Right forelimb (tissue), 1 donor: Measurements from ENCODE around the gene TMEM263.
A peak's percentile ranks its signal among the peaks of the same experiment; 100 is the strongest.
"Not testable (repeated sequence)": the region's sequence is repeated elsewhere in the genome, so short reads cannot be mapped to it uniquely, and the experiment has no call there.

Experiments used
- DNase-seq: peaks from one replicate; pipeline ENCODE4 v3.0.0-alpha.2; 2018

TMEM263 gene

DNA sequence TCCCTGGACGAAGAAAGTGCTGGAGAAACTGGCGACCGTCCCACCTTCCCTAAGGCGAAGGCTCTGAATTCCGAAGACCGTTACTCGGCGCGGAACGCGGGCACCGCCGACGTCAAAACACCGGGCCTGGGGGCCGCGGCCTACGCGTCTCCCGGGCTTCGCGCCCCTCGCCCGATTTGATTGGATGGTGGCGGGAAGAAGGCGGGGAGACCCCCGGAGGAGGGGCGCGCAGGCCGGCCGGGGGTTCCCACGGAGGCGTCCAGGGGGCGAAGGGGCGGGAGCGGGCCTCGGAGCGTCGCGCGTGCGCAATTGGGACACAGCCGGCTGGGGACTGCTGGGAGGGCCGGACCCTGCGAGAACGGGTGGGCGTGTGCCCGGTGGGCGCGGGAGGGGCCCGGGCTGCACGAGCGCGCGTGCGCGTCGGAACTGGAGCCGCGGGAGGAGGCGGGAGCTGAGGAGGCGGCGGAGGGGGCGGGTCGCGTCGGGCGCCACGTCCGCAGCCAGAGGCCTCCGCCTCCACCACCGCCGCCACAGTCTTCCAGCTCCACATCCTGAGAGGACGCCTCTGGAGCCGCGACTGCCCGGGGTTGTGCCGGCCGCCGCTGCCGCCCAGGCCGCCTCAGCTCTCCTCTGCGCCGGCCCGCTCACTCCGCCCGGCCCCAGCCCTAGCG, at the start of gene TMEM263:
Gene TMEM263 (plus strand): TSS at position 531 of the 671 bp plus-strand sequence. CDS start 11,210 bp downstream, outside the sequence.
- DNase-seq, result peak; percentile 99

DNA sequence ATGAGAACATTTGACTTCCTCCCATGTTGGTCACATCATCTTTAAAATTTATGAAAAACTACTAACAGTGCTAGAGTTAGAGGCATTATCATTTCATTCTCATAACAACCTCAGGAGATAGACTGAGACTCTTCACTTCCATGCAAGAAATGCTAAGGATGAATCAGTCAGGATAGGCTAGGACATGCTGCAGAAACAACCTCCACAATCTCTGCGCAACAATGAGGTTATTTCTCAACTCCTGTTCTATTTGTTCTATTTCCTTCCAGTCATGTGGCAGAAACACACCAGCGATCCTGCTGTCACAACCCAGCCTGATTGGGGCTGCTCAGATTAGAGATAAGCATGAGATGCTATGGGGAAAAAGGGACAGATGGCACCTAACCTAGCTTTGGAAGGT, 49.0 kb upstream of the TMEM263 start:
- no peak for DNase-seq

DNA sequence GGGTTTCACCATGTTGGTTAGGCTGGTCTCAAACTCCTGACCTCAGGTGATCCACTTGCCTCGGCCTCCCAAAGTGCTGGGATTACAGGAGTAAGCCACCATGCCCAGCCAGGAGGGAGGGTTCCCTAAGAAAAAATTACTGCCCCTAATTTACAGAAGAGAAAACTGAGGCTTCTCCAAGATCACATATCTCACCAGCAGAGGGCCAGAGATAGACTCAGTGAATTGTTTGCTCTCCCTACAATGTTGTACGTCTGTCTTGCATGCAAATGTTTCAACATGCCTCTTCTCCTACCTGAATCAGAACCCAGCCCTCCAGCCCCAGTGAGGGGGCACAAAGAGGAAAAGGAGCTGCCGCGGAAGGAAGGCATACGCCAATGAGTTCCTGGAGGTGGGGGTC, 48.3 kb upstream of the TMEM263 start:
- DNase-seq, result no peak

DNA sequence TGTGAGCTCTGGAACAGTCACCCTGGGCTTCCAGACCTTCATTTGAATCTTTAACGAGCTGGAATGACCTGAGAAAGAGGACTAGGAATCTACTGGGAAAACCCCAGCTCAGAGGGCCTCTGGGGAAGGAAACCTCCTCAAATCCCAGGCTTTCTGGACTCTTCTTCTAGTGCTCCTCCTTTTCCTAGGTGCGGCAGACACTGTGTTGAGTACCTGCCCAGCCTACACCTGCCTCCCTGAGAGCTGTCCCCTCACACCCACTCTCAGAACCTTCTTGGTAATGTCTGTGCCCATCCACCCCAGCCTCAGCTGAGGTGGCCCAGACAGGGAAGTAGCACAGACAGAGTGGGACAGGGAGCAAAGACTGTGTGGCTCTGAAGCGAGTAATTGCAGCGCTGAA, 47.9 kb upstream of the TMEM263 start:
- DNase-seq, result no peak

- no peak for DNase-seq
Measured at GRCh38 chr12:106908561-106908960, 47.1 kb upstream of the TMEM263 start.

- no peak for DNase-seq
Measured at GRCh38 chr12:106910202-106910601, 45.5 kb upstream of the TMEM263 start.

GRCh38 chr12:106911581-106911980, 44.1 kb upstream of the TMEM263 start:
- no peak for DNase-seq

- no peak for DNase-seq
Measured at GRCh38 chr12:106913456-106913855, 42.3 kb upstream of the TMEM263 start.

- DNase-seq, result no peak
Measured at GRCh38 chr12:106914796-106915634, 40.7 kb upstream of the TMEM263 start.

- DNase-seq, result no peak
Measured at GRCh38 chr12:106915635-106916026, 40.1 kb upstream of the TMEM263 start.

DNA sequence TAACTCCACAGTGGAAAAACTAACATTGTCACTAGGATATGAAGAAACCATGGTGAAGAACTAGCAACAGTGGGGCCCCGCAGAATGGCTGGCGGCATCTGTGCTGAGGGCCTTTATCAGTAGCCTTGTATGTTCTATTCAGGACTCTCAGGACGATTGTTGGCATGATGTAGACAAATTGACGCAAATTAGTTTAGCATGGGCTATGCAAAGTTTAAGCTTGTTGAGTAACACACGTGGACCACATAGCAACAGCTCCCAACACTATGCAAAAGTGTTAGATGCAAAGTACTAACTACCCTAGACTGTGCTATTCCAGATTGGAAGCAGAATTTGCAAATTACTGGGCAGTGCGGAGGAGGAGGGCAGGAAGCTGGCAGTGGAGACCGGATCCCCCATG, 38.2 kb upstream of the TMEM263 start:
- DNase-seq, result no peak

DNA sequence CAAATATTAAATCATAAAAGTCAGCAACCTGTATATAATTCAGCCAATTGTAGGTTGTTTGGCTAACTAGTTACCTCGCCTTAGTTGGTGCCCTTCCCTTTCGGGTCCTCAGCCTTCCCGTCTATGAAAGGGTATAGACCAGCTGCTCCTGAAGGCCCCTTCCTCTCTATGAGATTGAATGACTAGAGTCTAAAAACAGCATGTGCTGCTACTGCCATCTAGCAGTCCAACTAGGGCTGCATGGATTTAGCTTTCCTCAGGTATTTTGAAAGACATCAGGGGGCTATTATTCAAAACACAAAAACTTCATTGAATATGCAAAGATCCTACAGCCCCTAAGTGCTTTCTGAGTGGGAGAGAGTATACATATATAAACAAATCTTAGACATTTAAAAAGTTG, 37.0 kb upstream of the TMEM263 start:
- DNase-seq, result no peak

GRCh38 chr12:106919910-106920544, 35.7 kb upstream of the TMEM263 start:
- DNase-seq, result no peak

DNA sequence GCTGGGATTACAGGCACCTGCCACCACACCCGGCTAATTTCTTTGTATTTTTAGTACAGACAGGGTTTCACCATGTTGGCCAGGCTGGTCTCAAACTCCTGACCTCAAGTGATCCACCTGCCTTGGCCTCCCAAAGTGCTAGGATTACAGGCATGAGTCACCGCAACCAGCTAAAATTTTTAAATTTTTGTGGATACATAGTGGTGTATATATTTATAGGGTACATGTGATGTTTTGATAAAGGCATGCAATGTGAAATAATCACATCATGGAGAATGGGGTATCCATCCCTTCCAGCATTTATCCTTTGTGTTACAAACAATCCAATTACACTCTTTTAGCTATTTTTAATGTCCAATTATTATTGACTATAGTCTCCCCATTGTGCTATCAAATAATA, 33.7 kb upstream of the TMEM263 start:
- not testable (repeated sequence) for DNase-seq

DNA sequence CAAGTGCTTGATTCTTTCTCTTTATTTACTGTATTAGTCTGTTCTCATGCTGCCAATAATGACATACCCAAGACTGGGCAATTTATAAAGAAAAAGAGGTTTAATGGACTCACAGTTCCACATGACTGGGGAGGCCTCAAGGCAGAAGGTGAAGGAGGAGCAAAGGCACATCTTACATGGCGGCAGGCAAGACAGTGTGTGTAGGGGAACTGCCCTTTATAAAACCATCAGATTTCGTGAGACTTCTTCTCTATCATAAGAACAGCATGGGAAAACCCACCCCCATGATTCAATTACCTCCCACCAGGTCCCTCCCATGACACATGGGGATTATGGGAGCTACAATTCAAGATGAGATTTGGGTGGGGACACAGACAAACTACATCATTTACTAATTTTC, 32.1 kb upstream of the TMEM263 start:
- DNase-seq, result not testable (repeated sequence)

GRCh38 chr12:106924268-106924861, 31.3 kb upstream of the TMEM263 start:
- DNase-seq, result no peak

DNA sequence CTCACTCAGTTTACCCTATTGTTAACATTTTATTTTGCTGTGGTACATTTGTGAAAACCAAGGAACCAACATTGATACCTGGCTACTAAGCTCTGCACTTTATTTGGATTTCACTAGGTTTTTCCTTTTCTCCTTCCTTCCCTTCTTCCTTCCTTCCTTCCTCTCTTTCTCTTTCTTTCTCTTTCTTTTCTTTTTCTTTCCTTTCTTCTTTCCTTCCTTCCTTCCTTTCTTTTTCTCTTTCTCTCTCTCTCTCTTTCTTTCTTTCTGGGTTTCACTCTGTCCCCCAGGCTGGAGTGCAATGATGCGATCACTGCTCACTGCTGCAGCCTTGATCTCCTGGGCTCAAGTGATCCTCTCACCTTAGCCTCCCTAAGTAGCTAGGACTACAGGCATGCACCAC, 29.1 kb upstream of the TMEM263 start:
- DNase-seq, result no peak

DNA sequence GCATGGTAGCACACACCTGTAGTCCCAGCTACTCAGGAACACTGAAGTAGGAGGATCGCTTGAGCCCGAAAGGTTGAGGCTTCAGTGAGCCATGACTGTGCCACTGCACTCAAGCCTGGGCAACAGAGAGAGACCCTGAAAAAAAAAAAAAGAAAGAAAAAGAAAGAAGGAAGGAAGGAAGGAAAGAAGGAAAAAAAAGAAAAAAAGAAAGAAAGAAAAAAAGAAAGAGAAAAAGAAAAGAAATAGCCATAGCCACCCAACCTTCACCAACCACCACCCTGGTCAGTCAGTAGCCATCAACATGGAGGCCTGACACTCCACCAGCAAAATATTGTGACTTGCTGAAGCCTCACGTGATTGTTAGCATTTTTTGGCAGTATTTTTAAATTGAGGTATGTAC, 21.4 kb upstream of the TMEM263 start:
- DNase-seq, result no peak

DNA sequence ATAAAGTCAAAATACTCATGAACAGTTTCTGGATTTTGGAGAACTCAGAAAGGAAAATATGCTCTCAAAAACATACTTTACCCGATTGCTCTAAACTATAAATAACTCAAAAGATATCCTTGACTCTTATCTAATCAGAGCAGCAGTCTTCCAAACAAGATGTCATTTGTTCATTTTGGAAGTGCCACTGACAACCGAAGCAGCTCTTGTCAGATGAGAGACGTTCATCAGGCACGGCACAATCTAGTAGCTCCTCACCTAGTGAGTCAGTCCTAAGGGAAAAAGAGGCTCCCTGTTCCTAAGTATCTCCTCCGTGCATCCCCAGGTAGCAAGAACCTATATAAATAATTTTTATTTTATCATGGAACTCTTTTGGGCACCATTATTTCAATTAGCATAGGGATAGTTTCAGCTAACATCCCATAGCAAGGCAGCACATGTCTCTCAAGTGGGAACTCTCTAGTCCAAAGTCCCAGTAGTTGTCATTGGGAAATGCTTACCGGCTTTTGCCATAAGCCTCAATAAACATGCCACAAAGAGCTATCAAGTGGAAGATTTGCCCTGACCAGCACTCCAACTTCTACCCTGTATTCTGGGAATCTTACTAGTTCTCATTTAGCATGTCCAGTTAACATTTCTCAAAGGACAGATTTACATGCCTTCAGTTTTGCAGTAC, 14.1 kb upstream of the TMEM263 start:
- no peak for DNase-seq

DNA sequence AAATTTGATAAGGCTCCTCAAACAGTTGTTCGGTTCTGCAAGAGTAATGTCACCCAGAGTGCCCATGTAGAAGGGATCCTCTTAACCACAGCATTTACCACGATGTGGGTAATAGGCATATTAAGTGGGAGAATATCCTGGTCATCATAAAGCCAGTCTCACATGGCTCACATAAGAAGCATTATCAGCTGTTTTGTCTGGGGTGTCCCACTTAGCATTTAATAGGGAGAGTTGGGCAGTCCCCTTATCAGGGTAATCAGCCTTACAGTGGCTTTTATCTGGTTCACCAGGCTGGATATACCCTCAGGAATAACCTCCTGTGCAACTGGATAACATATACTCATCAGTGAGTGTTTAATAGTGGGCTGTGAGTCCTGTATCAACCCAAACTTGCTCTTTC, 12.9 kb upstream of the TMEM263 start:
- DNase-seq, result no peak

DNA sequence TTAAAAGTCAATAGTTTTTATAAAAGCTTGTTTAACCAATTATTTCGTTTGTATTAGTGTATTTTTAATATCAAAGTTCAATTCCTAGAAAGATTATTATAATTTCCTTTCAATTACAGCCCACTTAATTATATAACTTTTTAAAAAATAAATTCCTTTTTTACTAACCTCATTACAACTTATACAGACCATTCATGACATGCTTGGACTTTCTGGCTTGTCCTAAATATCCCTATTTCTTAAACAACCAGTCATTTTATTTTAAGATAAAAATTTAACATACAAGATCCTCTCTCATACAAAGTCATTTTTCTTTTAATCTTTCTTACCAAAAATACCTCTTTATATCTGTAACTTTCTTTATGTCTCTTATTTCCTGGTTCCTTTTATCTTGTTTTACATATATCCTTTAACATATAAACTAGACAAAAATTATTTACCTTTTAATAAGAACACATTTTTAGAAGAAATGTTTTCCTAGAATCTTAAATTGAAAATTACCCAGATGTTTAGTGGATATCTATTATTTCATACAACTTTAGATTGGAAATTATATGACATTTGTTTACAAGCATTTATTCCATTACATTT, 10.4 kb upstream of the TMEM263 start:
- no peak for DNase-seq

- no peak for DNase-seq
Measured at GRCh38 chr12:106947461-106947860, 8.2 kb upstream of the TMEM263 start.

DNA sequence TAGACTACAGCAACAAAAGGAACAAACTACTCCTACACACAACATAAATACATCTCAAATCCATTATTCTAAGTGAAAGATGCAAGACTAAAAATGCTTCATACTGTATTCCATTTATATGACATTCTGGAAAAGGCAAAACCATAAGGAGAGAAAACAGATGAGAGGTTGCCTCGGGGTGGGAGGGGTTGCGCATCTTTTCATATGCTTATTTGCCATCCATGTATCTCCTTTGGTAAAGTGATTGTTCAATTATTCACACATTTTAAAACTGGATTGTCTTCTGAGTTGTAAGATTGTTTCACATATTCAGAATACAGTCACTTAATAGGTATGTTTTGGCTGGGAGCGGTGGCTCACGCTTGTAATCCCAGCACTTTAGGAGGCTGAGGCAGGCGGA, 5.1 kb upstream of the TMEM263 start:
- no peak for DNase-seq
